Heart right ventricle (tissue), 16 donors: ENCODE measurements around the gene IGF2BP3. TPM values are rescaled to one million over a fixed set of nuclear protein-coding genes. Genes with fewer than 3 reads are reported as not detected.

Experiments
- ATAC-seq, 8 donors: fragments of 200-7000 bp; cut with Tn5 transposase; one replicate each; pipeline ENCODE4 v1.9.1; 2020; ENCODE audit warnings: mild to moderate bottlenecking in 8 of 8, moderate library complexity in 8 of 8, moderate number of reproducible peaks in 1 of 8
- DNase-seq, 2 donors: peaks; one replicate each; pipeline ENCODE4 v3.0.0-alpha.2; 2020
- H3K27ac ChIP-seq, 10 donors: fragments of 200-600 bp; sonication (generic) in 2 of 10; one replicate each; pipeline versions ENCODE4 v1.5.0 to v1.8.0; 2020 to 2022; ENCODE audit warnings: mild to moderate bottlenecking in 3 of 10
- H3K27me3 ChIP-seq, 7 donors: fragments of 200-600 bp; one replicate each; pipeline ENCODE4 v1.8.0; 2021 to 2022; ENCODE audit warnings: mild to moderate bottlenecking in 2 of 7
- H3K36me3 ChIP-seq, 9 donors: fragments of 200-600 bp; sonication (generic) in 1 of 9; one replicate each; pipeline versions ENCODE4 v1.5.0 to v1.8.0; 2020 to 2022; ENCODE audit warnings: mild to moderate bottlenecking in 2 of 9
- H3K4me1 ChIP-seq, 9 donors: fragments of 200-600 bp; sonication (generic) in 1 of 9; one replicate each; pipeline versions ENCODE4 v1.5.0 to v1.8.0; 2020 to 2022; ENCODE audit warnings: mild to moderate bottlenecking in 4 of 9
- H3K4me3 ChIP-seq, 10 donors: fragments of 200-600 bp; sonication (generic) in 2 of 10; one replicate each; pipeline versions ENCODE4 v1.5.0 to v1.8.0; 2020 to 2022; ENCODE audit warnings: mild to moderate bottlenecking in 7 of 10, moderate library complexity in 2 of 10
- H3K9me3 ChIP-seq, 11 donors: fragments of 200-600 bp in 10 of 11; sonication (generic) in 2 of 11; one replicate each; pipeline versions ENCODE4 v1.5.0 to v1.8.0; 2013 to 2022; ENCODE audit warnings: mild to moderate bottlenecking in 2 of 11, control low read depth in 1 of 11, moderate library complexity in 1 of 11
- WGBS, 2 donors: extraction: QIAGEN DNeasy Blood & Tissue Kit; methylation state at CpG; one replicate each; pipeline ENCODE4 v1.1.7; 2013; ENCODE audit warnings: inconsistent platforms in 1 of 2; 5-methylcytosine and 5-hydroxymethylcytosine counted together
- intact Hi-C, 10 donors: fragments of 100-400 bp; cut with DNase I; formaldehyde crosslinking; loops; one replicate each; pipeline versions ENCODE4 v1.11.1 to v1.14.2; 2022
- polyA plus RNA-seq, 2 donors: library from polyadenylated mRNA; stranded (reverse); fragments of 200-250 nt; gene quantifications; one replicate each; pipeline ENCODE4 v1.2.3, GENCODE V29; 2013
- total RNA-seq, 10 donors: library from RNA; stranded (reverse); fragmentation: NEBNext Ultra II Directional in 3 of 10; extraction: Animal tissue kit (Norgen Biotek cat#: 25700) in 3 of 10; gene quantifications; one replicate each; pipeline versions ENCODE4 v1.2.1 to v1.2.4, GENCODE V29; 2021 to 2023
- TF ChIP-seq, protein P1 (sequence below), 9 donors: fragments of 200-600 bp; sonication (generic) in 2 of 9; IDR thresholded peaks; one replicate each; pipeline versions ENCODE4 v1.5.0 to v1.8.0; 2021 to 2022; ENCODE audit warnings: antibody characterized with exemption in 9 of 9, mild to moderate bottlenecking in 5 of 9, moderate library complexity in 1 of 9
- donor health status: Arrhythmogenic right ventricular cardiomyopathy.
- donor health status: ischemic (EF 13 %, LVEDD 7.1; RV severe dilation, severe dysfunction).
- donor health status: healthy with polysubstance abuse.
- donor health status: DM: no; HTN: yes; CAD: no.
- donor health status: DM: no; HTN: no; CAD: no.
- donor health status: ischemic (EF 25% LVEDD 6.9; RV normal size, moderate dysfunction).
- donor health status: ischemic (EF 25% LVEDD 5.7; RV mildly dilated, moderate dysfunction).
- donor health status: healthy.
- donor health status: DM: yes; HTN: yes; CAD: no.
- donor health status: Ischemic cardiomyopathy.
- donor health status: ischemic (EF 35%, LVEDD 5.7; RV mildly dilated, moderate dysfunction).
- donor health status: nonischemic (EF 11% LVEDD 7.7; RV severe dilation, severe dysfunction).
- donor health status: DM: yes; HTN: yes; CAD: no.
- donor health status: PGD.
- donor health status: ischemic (EF 29% LVEDD 5.4; RV normal size, mild dysfunction).
- donor health status: nonischemic (EF 23%, LVEDD 6.1; RV moderate dilation, normal function).

The IGF2BP3 gene
- total and polyA plus RNA-seq, 12 donors = 0.16 to 0.60 (median 0.34) TPM; not detected in 8

DNA sequence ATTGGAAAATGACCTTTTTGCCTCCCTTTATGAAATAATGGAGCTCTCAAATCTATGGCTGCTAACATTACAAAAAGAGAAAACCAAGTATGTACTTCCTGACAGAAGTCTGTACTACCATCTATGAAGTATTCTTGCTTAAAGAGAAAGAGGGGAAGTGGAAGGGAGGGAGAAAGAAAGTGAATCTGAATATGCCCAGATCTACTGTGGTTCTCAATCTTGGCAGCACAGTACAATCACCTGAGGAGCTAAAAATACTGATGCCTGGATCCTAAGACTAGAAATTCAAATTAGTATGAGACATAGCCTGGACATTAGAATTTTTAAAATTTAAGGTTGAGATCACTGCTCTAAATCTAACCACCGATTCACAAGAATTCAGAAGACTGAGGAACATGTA lies 85.2 kb downstream of the IGF2BP3 start:
- H3K27me3 ChIP-seq = peaks cover 0 to 6% (median 2%) of the 10 kb centered on the region in 7 donors
- no peaks in the 10 kb centered on the region for H3K9me3 ChIP-seq
- ATAC-seq (no peak), DNase-seq (no peak)
- TF ChIP-seq, protein P1, sequence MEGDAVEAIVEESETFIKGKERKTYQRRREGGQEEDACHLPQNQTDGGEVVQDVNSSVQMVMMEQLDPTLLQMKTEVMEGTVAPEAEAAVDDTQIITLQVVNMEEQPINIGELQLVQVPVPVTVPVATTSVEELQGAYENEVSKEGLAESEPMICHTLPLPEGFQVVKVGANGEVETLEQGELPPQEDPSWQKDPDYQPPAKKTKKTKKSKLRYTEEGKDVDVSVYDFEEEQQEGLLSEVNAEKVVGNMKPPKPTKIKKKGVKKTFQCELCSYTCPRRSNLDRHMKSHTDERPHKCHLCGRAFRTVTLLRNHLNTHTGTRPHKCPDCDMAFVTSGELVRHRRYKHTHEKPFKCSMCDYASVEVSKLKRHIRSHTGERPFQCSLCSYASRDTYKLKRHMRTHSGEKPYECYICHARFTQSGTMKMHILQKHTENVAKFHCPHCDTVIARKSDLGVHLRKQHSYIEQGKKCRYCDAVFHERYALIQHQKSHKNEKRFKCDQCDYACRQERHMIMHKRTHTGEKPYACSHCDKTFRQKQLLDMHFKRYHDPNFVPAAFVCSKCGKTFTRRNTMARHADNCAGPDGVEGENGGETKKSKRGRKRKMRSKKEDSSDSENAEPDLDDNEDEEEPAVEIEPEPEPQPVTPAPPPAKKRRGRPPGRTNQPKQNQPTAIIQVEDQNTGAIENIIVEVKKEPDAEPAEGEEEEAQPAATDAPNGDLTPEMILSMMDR (IDR thresholded peaks at IDR 0.05) = no peak
- H3K36me3 ChIP-seq = no peaks in the 10 kb centered on the region
- WGBS, 2 donors = 88 to 91% methylated on average over 1 of the region's 1 CpG
- no peak overlapping the region for H3K4me3 ChIP-seq
- H3K4me1 ChIP-seq = no peaks in the 10 kb centered on the region
- intact Hi-C loops = no loop called here
- no peak overlapping the region for H3K27ac ChIP-seq

DNA sequence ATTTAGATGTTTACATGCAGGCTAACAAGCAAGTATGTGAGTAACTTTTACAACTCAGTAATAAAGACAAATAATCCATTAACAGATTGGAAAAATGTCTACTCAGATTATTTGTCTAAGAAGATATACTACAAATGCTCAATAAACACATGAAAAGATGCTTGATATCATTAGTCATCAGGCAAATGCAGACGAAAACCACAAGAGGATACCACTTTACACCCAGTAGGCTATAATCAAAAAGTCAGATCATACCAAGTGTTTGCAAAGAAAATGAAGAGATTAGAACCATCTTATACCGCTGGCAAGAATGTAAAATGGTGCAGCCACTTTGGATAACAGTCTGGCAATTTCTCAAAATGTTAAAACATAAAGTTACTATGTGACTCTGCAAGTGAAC lies 87.1 kb downstream of the IGF2BP3 start:
- no peak overlapping the region for H3K27ac ChIP-seq
- TF ChIP-seq, protein P1 (IDR thresholded peaks at IDR 0.05) = no peak
- DNase-seq (no peak), ATAC-seq (no peak)
- 91 to 93% methylated on average over 2 of the region's 2 CpGs for WGBS, 2 donors
- H3K27me3 ChIP-seq = peaks cover 0 to 6% (median 2%) of the 10 kb centered on the region in 7 donors
- intact Hi-C loops = no loop called here
- no peaks in the 10 kb centered on the region for H3K4me1 ChIP-seq
- no peak overlapping the region for H3K4me3 ChIP-seq
- no peaks in the 10 kb centered on the region for H3K36me3 ChIP-seq
- H3K9me3 ChIP-seq = no peaks in the 10 kb centered on the region

DNA sequence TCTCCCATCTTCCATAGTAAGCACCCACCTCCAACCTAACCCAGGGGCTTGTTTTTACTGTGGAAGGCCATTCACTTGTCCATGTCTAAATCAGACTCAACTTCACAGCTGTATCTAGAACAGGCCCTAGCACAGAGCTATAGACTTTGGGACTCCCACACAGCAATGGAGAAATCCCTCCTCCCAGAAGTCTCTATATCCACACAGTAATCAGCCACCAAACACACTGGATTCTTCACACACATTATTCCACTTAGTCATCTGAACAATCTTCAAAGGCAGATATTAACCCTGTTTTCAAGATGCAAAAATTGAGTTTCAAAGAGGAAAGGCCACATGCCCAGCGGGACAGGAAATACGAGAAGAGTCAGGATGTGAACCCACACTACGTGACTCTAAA lies 89.3 kb downstream of the IGF2BP3 start:
- no peak overlapping the region for H3K4me3 ChIP-seq
- 87 to 91% methylated on average over 3 of the region's 3 CpGs for WGBS, 2 donors
- no peak for ATAC-seq
- no peaks in the 10 kb centered on the region for H3K4me1 ChIP-seq
- H3K27ac ChIP-seq = no peak overlapping the region
- H3K27me3 ChIP-seq = peaks cover 0 to 6% (median 2%) of the 10 kb centered on the region in 7 donors
- no peaks in the 10 kb centered on the region for H3K36me3 ChIP-seq
- H3K9me3 ChIP-seq = no peaks in the 10 kb centered on the region
- DNase-seq = no peak
- intact Hi-C loops = no loop called here
- TF ChIP-seq, protein P1 (IDR thresholded peaks at IDR 0.05) = no peak

DNA sequence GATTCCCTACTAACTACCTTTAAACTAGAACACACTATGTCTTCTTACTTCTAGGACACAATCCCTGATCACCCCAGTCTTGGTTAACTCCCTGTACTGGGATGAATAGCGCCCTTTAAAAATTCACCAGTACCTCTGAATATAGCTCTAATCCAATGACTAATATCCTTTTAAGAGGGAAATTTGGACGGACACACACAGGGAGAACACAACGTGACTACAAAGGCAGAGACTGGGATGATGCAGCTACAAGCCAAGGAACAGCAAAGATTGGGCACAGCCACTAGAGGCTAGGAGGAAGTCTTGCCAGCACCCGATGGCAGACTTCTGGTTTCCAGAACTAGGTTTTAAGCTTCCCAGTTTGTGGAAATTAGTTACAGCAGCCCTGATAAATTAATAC lies 89.7 kb downstream of the IGF2BP3 start:
- H3K36me3 ChIP-seq = no peaks in the 10 kb centered on the region
- intact Hi-C loops = no loop called here
- TF ChIP-seq, protein P1 (IDR thresholded peaks at IDR 0.05) = no peak
- no peak overlapping the region for H3K4me3 ChIP-seq
- peaks cover 0 to 6% (median 2%) of the 10 kb centered on the region in 7 donors for H3K27me3 ChIP-seq
- H3K27ac ChIP-seq = no peak overlapping the region
- WGBS, 2 donors = 89 to 90% methylated on average over 4 of the region's 4 CpGs
- no peak for DNase-seq
- no peaks in the 10 kb centered on the region for H3K9me3 ChIP-seq
- ATAC-seq = no peak
- H3K4me1 ChIP-seq = no peaks in the 10 kb centered on the region
